Cardiac fibroblast (primary cell): ENCODE measurements around the gene PEAK3.

ENCODE experiments used
- DNase-seq, 2 donors: peaks; one replicate each; pipeline versions ENCODE4 v3.0.0 to v3.0.0-alpha.2; 2010; ENCODE audit warnings: low read depth in 2 of 2
- H3K4me3 ChIP-seq, 2 donors: replicated peaks in 1 of 2; 1 replicate in 1 of 2; 2 replicates in 1 of 2; pipeline ENCODE4 v1.5.1; 2011; ENCODE audit warnings: low read depth in 2 of 2, low read length in 2 of 2, mild to moderate bottlenecking in 2 of 2, moderate library complexity in 1 of 2
- TF ChIP-seq, protein P1 (sequence below): IDR thresholded peaks from one replicate; pipeline ENCODE4 v1.5.1; 2011; ENCODE audit warnings: low read depth, mild to moderate bottlenecking, low read length, inconsistent platforms

Gene PEAK3

GRCh38 chr19:2296141-2296540 lies 14.2 kb upstream of the PEAK3 start:
- DNase-seq, result no peak
- TF ChIP-seq, protein P1, sequence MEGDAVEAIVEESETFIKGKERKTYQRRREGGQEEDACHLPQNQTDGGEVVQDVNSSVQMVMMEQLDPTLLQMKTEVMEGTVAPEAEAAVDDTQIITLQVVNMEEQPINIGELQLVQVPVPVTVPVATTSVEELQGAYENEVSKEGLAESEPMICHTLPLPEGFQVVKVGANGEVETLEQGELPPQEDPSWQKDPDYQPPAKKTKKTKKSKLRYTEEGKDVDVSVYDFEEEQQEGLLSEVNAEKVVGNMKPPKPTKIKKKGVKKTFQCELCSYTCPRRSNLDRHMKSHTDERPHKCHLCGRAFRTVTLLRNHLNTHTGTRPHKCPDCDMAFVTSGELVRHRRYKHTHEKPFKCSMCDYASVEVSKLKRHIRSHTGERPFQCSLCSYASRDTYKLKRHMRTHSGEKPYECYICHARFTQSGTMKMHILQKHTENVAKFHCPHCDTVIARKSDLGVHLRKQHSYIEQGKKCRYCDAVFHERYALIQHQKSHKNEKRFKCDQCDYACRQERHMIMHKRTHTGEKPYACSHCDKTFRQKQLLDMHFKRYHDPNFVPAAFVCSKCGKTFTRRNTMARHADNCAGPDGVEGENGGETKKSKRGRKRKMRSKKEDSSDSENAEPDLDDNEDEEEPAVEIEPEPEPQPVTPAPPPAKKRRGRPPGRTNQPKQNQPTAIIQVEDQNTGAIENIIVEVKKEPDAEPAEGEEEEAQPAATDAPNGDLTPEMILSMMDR, result no peak
- H3K4me3 ChIP-seq, result no peak overlapping the region

DNA sequence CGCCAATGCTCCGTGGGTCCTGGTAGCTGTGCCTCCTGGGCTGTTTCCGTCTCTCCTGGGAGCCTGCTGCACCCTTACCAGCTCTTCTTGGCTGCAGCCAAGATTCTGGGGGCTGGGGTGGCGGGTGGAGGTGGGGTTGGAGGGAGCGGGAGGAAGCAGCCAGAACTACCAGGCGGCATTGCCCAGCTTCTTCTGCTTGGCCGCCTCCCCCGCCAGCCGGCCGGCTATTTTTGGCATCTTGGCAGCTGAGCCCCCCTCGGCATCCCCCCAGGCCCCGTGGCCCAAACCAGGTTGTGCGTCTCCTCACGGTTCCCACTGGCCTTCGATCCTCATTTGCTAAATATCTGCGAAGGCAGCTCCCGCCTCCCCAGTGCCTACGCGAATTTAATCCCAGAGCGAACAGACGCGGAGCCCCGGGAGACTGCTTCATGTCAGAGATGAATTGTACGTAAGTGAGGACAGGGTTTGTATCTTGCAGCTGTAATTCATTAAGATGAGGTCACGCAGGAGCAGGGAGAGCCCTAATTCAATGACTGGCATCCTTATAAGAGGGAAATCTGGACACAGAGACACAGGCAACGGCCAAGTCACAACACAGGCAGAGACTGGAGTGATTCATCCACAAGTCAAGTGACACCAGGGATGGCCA lies 12.8 kb upstream of the PEAK3 start:
- H3K4me3 ChIP-seq, result no peak overlapping the region
- TF ChIP-seq, protein P1, result no peak
- DNase-seq, result peak; percentile 74 to 82

DNA sequence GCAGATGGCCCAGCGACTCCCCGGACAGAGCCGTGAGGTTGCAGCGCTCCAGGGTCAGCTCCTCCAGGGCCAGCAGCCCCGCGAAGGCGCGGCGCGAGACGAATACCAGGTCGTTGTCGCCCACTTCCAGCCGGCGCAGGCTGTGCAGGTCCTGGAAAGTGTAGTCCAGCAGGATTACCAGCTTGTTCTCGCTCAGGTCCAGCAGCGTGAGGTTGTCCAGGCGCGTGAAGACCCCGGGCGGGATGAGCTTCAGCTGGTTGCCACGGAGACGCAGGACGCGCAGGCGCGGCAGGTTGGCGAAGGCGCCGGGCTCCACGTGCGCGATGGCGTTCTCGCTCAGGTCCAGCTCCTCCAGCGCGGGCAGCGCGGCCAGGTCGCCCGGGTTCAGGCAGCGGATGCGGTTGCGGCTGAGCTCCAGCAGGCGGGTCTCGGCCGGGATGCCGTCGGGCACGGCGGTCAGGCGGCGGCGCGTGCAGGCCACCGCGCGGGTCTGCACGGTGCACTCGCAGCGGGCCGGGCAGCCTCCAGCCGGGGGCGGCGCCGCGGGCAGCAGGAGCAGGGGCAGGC lies 9.3 kb upstream of the PEAK3 start:
- no peak overlapping the region for H3K4me3 ChIP-seq
- no peak for DNase-seq
- TF ChIP-seq, protein P1, result no peak

DNA sequence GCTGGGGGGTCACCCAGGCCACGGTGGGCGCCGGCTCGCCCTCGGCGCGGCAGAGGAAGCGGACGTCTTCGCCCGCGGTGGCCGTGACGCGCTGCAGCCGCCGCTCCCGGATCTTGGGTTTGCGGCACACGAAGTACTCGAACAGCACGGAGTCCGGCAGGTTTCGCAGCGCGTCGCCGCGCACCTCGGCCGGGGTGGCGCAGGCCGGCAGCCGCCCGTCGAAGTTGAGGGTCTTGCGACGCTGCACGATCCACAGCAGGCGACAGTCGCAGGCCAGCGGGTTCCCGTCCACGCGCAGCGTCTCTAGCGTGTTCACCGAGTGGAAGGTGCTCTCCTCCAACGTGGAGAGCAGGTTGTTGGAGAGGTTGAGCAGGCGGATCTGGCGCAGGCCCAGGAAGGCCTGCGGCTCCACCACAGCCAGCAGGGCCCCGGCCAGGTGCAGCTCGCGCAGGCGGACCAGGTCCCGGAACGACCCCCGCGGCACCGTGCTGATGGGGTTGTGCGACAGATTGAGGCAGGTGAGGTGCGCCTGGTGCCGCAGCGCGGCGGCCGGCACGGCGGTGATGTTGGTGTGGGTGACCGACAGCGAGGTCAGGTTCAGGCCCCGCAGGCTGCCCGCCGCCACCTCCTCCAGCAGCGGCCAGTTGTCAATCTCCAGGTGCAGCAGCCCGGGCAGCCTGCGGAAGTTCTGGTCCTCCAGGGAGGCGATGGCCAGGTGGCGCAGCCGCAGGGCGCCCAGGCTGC lies 8.6 kb upstream of the PEAK3 start:
- H3K4me3 ChIP-seq, result no peak overlapping the region
- TF ChIP-seq, protein P1, result no peak
- no peak for DNase-seq

DNA sequence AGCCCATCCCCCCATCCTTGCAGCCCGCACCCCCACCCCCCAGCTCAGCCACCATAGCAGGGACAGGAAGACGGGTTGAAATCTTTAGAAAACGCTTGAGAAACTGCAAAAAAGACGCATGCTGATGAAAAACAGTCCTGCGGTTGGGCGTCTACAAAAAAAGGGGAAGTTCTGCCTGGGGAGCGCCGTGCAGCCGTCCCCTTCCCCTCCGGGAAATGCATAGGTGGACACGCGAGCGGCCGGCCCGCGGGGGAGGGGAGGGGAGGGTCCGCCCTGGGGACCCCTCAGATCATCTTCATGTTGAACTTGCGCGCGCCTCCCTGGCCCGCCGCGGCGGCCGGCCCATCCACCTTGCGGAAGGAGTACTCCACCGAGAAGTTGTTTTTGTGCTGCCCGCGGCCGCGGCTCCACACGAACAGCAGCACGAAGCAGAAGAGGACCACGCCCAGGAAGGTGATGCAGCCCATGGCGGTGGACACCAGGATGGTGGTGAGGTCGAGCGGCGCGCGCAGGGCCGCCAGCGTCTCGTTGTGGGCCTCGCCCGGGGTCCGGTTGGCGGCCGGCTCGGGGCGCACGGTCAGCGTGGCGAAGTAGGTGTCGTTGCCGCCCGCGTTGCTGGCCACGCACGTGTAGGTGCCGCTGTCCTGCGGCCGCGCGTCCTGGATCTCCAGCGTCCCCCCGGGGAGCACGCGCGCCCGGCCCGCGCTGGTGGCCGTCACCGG lies 7.9 kb upstream of the PEAK3 start:
- no peak for DNase-seq
- peak overlapping the region in 1 of 2 donors; percentile 21 for H3K4me3 ChIP-seq
- TF ChIP-seq, protein P1, result no peak

DNA sequence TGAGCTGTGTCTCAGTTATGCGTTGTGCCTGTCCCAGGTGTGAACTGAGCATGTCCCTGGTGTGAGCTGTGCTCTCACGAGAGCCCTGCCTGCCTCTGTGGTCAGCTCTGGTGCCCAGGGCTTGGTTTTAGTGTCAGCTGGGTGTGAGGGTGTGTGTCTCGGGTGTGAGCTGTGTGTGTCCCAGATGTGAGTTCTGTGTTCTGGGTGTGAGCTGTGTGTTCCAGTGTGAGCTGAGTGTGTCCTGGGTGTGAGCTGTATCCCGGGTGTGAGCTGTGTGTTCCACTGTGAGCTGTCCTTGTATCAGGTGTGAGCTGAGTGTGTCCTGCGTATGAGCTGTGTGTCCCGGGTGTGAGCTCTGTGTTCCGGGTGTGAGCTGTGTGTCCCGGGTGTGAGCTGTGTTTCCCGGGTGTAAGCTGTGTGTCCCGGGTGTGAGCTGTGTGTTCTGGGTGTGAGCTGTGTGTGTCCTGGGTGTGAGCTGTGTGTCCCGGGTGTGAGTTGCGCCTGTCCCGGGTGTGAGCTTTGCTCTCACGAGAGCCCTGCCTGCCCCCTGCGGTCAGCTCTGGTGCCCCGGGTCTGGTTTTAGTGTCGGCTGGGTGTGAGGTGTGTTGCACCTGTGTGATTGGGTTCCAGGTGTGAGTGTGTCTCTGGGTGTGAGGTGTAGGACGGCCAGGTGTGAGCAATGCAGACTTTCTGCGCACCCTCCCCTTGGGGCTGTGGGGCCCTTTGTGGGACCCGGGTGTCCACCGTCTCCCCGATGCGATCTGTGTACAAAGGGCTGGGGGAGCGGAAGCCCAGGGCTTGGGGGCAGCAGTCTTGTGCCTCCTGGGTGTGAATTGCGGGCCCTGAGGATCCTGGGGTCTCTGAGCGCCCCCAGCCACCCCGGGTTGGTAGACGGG lies 7.1 kb upstream of the PEAK3 start:
- TF ChIP-seq, protein P1, result no peak
- DNase-seq, result no peak
- H3K4me3 ChIP-seq, result no peak overlapping the region
